IPS-NIHi7 (cell line): ENCODE measurements around the gene KCNH6.
A peak's percentile ranks its signal among the peaks of the same experiment; 100 is the strongest.

ENCODE experiments used
- DNase-seq: peaks from one replicate; pipeline ENCODE4 v3.0.0; 2012; ENCODE audit warnings: mixed read lengths; ENCODE audit errors: extremely low spot score

KCNH6 gene, protein sequence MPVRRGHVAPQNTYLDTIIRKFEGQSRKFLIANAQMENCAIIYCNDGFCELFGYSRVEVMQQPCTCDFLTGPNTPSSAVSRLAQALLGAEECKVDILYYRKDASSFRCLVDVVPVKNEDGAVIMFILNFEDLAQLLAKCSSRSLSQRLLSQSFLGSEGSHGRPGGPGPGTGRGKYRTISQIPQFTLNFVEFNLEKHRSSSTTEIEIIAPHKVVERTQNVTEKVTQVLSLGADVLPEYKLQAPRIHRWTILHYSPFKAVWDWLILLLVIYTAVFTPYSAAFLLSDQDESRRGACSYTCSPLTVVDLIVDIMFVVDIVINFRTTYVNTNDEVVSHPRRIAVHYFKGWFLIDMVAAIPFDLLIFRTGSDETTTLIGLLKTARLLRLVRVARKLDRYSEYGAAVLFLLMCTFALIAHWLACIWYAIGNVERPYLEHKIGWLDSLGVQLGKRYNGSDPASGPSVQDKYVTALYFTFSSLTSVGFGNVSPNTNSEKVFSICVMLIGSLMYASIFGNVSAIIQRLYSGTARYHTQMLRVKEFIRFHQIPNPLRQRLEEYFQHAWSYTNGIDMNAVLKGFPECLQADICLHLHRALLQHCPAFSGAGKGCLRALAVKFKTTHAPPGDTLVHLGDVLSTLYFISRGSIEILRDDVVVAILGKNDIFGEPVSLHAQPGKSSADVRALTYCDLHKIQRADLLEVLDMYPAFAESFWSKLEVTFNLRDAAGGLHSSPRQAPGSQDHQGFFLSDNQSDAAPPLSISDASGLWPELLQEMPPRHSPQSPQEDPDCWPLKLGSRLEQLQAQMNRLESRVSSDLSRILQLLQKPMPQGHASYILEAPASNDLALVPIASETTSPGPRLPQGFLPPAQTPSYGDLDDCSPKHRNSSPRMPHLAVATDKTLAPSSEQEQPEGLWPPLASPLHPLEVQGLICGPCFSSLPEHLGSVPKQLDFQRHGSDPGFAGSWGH

DNA sequence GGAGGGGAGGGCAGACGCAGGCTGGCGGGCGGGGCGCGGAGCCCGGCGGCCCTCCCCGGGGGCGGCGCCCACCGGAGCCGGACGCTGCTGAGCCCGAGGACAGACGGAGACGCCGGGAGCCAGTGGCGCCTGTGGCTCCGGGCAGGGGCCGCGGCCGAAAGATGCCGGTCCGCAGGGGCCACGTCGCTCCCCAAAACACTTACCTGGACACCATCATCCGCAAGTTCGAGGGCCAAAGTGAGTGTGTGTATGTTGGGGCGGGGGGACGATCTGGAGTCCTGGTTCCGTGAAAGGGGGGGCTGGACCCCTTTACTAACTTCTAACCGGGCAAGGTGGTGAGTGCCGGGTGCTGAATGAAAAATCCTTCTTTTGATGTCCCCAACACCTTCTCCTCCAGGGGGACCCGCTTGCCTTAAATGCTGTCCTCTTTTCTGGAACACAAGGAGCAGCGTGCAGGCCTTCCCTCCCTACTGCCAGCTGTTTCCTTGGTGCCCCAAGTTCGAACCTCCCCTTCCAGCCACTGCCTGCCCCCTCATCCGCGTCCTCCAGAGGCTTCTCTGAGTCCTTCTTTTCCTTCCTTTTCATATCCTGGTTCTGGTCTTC is at the start of gene KCNH6:
Gene KCNH6, plus strand, starts transcription at position 106 of the 603 bp plus-strand sequence. Its CDS starts 56 bp downstream, at position 162.
- DNase-seq = peak; percentile 57

DNA sequence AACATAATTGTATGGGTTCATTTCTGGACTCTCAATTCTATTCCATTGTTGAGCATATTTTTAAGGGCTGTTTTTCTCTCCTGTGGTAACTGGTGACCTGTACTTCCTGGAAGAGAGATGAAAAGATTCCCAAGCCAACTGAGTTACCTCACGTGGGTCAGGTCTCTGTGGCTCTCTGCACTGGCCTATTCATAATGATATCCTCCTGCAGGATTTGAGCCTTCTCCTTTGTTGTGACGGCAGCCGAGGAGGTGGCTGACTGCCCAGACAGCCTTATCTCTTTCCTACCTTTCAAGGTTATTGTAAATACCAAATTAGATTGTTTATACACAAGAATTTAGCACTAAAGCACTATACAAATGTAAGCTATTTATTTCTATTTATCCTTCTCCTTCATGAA is 49.0 kb upstream of the KCNH6 start:
- DNase-seq = no peak

DNA sequence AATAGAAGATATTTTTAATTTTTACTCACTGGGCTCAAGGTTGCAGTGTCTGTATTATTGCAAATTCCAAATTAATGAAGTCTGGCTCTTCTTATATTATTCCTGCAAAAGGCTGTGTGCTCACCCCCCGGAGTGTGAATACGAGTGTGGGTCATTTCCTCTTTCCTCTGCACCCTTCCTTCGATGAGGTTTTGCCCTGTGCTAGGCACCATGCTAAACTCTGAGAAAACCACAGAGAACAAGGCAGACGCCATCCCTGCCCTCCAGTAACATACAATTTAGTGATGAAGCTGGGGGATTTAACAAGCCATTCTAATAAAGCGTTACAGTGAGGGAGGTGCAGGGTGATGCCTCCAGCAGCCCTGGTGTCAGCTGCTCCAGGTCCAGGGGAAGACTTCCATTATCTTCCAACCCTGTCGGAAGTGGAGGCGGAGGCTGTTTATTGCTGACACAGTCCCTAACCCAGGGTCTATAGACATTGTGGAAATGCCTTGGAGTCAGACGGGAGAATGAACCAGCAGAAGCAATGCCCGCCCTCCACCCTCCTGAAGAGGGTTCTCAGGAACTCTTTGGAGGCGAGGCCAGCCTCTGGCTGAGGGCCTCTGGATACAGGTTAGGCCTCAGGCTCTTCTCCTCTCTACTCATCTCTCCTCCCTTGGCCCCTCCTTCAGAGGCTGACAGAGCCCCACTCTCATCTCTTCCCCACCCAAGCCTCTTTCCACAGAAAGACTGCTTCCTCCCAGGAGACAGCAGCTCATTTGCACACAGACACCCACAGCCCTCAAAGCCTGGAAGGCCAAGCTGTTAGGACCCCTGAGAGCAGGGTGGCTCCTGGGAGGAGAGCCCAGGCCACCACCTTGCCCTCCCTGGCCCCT is 48.3 kb upstream of the KCNH6 start:
- no peak for DNase-seq

DNA sequence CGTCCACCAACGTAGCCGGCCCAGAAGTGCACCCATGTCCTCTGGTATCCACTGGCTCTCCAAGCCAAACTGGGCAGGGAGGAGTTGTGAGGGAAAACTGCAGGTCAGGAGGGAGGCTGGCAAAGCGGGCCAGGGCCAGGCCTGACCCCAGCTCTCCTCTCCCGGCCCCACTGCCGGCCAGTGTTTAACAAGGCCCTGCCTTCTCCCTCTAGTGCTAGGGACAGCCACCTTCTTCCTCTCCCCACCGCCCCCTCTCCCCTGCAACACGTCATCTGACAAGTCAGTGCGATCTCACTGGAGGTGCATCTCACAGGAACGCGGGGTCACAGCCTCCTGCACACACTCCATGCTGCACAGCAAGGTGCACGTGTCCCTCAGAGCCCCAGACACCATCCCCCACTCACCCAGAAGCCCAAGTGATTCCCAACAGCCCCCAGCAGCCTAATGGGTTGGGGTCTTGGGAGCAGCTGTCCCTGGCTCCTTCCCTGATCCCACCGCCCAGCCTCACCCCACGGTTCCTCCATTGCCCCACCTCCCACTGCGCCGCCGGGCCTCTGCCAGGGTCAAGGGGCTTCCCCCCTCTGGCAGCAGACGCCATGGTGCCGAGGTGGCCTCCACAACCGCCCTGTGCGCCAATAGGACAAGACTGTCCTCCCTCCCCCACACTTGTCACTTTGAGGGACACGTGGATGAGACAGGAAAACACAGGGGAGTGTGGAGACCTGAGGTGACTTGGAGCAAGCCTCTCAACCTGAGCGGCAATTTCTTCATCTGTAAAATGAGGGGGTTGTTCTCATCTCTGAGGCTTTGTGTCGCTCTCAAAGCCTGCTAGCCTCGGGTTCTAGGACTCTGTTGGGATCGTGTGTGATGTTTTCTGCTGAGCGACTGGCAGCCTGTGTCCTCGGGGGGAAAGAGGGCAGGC is 47.4 kb upstream of the KCNH6 start:
- peak; percentile 34 for DNase-seq

DNA sequence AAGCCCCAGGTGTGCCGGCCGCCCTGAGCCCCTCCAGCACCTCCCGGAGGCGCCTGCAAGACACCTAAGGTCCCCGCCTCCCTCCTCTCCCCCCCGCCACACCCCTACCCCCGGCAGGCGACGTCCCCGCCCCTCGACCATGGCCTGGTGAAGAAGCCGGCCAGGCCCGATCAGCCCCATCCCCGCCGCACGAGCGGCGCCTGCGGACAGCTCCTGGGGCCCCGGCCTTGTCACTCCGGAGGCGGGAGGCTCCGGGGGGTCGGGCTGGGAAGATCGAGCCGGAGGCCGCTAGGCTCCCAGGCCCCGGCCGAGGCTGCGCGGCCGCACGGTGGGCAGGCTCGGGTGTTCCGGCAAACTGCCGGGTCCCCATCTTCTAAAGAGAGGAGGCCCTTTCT is 46.7 kb upstream of the KCNH6 start:
- peak; percentile 75 for DNase-seq

DNA sequence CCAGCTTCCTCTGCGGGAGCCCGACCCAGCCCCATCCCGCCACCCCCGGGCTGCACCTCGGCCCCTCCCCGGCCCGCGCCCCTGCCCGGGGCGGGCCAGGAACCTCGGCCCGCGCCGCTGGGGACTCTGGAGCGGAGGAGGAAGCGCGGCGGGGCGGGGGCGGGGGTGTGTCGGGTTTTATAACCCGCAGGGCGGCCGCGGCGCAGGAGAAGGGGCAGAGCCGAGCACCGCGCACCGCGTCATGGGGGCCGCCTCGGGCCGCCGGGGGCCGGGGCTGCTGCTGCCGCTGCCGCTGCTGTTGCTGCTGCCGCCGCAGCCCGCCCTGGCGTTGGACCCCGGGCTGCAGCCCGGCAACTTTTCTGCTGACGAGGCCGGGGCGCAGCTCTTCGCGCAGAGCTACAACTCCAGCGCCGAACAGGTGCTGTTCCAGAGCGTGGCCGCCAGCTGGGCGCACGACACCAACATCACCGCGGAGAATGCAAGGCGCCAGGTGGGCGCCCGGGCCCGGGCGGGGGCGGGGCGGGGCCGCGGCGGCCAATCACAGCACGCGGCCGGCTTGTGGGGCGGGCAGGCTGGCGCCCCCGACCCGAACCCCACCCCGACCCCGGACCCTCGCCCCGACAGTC is 46.2 kb upstream of the KCNH6 start, which contains the start of gene ACE:
Gene ACE, plus strand, starts transcription at position 208 of the 626 bp plus-strand sequence. Its CDS starts 34 bp downstream, at position 242.
- DNase-seq = peak; percentile 84

DNA sequence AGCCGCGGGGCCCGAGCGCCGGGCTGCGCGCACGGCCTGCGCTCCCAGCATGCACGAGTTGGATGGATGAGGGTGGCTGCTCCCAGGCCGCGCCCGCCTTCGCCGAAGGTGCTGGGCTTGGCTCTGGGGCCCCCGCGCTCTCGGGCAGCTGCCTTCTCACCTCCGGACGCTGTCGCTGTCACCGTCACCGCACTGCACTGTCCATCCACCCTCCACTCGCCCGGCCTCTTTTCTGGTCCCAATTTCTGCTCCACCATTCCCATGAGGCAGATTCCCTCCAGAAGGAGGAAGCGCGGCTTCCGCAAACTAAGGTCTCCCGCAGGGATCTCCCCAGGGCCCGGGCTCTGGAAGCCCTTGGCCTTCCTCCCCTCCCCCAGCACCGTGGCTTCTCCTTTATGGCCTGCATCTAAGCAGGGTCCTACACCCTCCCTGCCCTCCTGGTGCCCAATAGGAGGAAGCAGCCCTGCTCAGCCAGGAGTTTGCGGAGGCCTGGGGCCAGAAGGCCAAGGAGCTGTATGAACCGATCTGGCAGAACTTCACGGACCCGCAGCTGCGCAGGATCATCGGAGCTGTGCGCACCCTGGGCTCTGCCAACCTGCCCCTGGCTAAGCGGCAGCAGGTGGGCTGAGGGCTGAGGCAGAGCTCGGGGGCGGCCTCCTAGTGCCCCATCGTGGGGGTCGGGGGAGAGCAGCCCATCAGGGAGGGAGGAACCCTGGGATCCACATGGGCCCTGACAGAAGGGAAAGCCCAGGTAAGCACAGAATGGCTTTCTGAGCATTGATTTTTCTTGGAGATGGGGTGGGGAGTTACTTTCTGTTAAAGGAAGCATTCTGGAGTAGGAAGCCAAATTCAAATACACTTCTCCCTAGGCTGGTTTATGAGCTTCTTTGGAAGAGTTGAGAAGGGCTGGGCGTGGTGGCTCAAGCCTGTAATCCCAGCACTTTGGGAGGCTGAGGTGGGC is 45.4 kb upstream of the KCNH6 start:
- DNase-seq = peak; percentile 37

DNA sequence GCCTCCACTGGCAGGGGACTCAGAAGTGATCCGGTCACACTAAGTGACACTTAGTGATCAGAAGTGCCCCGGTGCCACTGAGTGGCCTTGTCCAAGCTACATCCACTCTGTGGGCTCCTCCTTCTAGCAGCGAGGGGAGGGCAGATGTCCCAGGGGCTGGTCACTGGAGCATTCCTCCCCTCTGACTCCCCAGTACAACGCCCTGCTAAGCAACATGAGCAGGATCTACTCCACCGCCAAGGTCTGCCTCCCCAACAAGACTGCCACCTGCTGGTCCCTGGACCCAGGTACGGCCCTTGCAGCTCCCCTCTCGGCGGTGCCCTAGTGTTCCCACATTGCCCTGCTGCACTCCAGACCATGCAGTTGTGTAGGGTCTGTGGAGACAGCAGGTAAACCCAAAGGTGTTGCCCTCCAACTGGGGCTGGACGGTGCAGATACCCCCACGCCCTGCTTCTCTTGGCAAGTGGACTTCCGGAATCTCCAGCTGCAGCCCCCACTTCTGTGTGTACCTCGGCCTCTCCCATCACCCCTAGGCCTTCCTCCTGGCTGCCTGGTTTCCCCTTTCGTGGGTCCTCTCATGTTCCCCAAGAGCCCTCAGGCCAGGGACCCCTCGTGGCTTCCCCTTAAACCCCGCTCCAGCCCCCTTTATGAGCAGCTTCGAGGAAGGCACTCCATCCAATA is 44.2 kb upstream of the KCNH6 start:
- DNase-seq = peak; percentile 96

DNA sequence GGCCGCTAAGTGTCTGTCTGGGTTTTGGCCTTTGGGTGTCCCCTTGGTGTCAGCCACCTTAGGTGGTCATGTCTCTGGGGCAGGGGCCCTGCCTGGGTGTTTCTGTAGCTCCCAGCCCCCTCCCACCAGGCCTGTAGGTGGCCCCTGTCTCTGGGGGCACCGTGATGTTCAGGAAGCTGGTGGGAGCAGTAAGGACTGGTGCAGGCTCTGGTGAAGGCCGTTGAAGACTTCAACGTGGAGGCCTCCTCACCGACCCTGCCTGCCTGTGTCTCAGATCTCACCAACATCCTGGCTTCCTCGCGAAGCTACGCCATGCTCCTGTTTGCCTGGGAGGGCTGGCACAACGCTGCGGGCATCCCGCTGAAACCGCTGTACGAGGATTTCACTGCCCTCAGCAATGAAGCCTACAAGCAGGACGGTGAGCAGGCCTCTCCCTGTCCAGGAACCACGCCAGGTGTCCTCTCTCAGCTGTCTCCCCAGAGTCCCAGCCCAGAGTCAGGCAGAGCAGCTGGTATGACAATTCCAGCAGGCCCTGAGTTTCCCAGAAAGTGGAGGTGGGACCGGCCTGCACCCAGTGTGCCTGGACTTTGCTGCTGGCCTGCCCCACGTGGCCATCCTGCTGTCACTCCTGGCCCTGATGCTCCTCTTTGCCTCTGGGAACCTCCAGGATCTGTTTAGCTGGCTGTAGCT is 43.5 kb upstream of the KCNH6 start:
- DNase-seq = no peak

DNA sequence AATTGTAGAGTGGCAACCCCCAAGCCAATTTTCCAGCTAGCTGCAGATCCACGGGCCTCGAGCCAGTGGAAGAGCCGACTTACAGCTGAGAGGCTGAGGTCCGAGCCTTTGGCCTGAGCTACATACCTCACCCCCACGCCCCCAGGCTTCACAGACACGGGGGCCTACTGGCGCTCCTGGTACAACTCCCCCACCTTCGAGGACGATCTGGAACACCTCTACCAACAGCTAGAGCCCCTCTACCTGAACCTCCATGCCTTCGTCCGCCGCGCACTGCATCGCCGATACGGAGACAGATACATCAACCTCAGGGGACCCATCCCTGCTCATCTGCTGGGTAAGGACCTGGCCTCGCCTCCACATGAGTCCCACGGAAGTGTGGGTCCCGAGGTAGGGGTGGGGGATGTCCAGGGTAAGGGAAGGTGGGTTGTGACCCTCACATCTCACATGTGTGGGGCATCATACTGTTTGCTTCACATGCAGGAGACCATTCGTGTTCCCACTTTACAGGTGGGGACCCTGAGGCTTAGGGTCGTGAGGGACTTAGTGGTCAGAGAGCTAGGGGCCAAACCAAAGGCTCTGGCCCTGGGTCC is 42.9 kb upstream of the KCNH6 start:
- DNase-seq = no peak

DNA sequence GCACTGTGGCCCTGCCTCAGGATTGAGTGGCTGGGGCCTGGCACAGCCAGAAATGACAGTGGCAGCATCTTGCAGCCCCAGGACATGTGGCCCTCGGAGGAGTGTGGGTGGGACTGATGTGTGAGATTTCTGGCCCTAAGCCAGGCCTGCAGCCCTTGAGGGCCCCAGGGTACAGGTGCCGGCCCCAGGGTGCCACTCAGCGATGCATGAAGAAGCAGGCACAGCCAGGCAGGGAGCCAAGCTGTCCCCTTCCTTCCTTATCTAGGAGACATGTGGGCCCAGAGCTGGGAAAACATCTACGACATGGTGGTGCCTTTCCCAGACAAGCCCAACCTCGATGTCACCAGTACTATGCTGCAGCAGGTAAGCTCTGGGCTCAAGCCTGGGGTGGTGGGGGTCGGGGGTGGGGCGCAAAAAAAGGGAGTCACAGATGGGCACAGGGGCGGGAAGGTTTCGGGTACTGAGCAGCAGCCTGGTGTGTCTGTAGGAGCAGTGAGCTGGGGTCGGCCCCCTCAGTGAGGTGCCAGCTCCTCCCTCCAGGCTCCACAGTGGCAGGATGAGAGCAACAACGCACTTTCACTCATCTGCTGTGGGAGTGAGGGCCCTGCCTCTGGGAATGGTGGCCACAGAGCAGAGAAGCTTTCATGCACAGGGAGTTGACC is 42.2 kb upstream of the KCNH6 start:
- no peak for DNase-seq

DNA sequence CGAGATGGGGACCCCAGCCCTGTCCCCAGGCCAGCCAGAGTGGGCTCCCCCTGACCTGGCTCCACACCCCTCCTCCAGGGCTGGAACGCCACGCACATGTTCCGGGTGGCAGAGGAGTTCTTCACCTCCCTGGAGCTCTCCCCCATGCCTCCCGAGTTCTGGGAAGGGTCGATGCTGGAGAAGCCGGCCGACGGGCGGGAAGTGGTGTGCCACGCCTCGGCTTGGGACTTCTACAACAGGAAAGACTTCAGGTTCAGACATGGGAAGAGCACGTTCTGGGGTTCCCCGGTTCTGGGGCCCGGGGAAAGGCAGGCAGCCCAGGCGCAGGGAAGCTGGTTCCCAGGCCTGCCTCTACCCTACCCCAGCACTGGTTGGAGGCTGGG is 41.7 kb upstream of the KCNH6 start:
- DNase-seq = no peak

DNA sequence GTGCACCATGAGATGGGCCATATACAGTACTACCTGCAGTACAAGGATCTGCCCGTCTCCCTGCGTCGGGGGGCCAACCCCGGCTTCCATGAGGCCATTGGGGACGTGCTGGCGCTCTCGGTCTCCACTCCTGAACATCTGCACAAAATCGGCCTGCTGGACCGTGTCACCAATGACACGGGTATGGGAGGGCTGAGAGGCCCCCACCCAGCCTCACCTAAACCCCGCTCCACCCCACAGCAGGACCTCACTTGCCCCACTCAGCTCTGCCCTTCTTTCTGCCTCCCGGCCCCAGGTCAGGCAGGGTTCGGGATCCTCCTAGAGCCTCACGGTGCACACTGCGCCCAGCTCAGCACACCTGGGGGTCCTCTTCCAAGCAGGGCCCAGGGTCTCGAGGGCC is 40.6 kb upstream of the KCNH6 start:
- DNase-seq = no peak

DNA sequence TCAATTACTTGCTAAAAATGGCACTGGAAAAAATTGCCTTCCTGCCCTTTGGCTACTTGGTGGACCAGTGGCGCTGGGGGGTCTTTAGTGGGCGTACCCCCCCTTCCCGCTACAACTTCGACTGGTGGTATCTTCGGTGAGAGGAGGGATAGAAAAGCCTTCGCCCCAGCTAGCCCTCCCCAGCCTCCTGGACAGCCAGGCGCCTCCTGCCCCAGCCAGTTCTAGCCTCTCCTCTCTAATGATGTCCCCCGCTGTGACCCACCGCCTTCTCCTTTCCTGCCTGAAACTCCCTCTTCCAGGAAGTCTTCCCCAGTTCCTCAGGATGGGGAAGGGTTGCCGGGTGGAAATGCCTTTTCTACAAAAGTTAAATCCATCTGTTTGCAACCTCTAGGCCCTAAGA is 40.1 kb upstream of the KCNH6 start:
- no peak for DNase-seq

DNA sequence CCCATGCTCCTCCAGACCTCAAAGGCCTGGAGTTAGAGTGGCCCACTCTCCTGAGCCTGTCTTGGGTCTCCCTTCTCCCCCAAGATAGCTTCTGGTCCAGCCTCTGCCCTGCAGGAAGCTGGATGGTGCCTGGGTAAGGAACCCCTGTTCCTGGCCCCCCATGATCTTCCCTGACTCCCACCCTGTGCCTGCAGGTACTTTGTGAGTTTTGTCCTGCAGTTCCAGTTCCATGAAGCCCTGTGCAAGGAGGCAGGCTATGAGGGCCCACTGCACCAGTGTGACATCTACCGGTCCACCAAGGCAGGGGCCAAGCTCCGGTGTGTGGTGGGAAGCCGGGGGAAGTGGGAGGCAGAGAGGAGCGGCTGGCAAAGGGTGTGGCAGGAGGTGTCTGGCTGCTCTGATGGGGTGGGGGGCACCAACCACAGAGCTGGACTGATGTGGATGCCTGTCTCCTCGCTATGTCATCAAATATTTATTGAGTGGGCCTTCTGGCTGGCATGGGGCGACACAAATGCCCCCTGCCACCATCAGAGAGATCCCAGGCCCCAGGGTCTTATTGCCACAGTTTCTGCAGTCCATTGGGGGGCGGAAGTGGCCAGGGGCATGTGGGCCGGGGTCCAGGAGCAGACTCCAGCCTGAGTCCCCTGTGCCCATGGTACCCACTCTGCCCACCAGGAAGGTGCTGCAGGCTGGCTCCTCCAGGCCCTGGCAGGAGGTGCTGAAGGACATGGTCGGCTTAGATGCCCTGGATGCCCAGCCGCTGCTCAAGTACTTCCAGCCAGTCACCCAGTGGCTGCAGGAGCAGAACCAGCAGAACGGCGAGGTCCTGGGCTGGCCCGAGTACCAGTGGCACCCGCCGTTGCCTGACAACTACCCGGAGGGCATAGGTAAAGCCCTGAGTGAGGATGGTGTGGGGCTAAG is 39.2 kb upstream of the KCNH6 start:
- DNase-seq = no peak
